NCI-H748 treated with DMSO at 0.1 percent for 48 hours (cell line): ENCODE measurements around the gene ZFYVE16.

ENCODE experiments used
- DNase-seq: peaks from one replicate; lab custom pipeline; 2025; lab: John Stamatoyannopoulos, UW

Gene ZFYVE16

GRCh38 chr5:80487829-80488721 is 80.2 kb downstream of the ZFYVE16 start, which contains the start of gene FAM151B:
TSS of gene FAM151B (plus strand) at chr5:80488100. CDS start at chr5:80488124, 24 bp downstream.
- peak; percentile 90 for DNase-seq

GRCh38 chr5:80491296-80491695 is 83.4 kb downstream of the ZFYVE16 start:
- DNase-seq = no peak

- DNase-seq = no peak
Measured at GRCh38 chr5:80492741-80493140, 84.9 kb downstream of the ZFYVE16 start.

- DNase-seq = peak; percentile 14
Measured at GRCh38 chr5:80493443-80493842, 85.6 kb downstream of the ZFYVE16 start.

GRCh38 chr5:80495891-80496290 is 88.0 kb downstream of the ZFYVE16 start:
- no peak for DNase-seq

GRCh38 chr5:80502800-80503199 is 94.9 kb downstream of the ZFYVE16 start:
- DNase-seq = no peak

- no peak for DNase-seq
Measured at GRCh38 chr5:80503641-80504040, 95.8 kb downstream of the ZFYVE16 start.

GRCh38 chr5:80504833-80505232 is 97.0 kb downstream of the ZFYVE16 start:
- no peak for DNase-seq

GRCh38 chr5:80507663-80508062 is 99.8 kb downstream of the ZFYVE16 start:
- no peak for DNase-seq

- no peak for DNase-seq
Measured at GRCh38 chr5:80508844-80509243, 101.0 kb downstream of the ZFYVE16 start.

GRCh38 chr5:80509362-80509761 is 101.5 kb downstream of the ZFYVE16 start:
- no peak for DNase-seq

GRCh38 chr5:80516826-80517225 is 109.0 kb downstream of the ZFYVE16 start:
- no peak for DNase-seq
